H9 (cell line): ENCODE measurements around the gene OGFOD1. TPM values are rescaled to one million over a fixed set of nuclear protein-coding genes. Genes with fewer than 3 reads are reported as not detected.

Source experiments
- DNase-seq: peaks from one replicate; pipeline ENCODE4 v3.0.0-alpha.2; 2017
- H2AFZ ChIP-seq: one replicate; pipeline ENCODE4 v1.6.1; 2013; ENCODE audit warnings: mild to moderate bottlenecking, low read length, control low read depth, moderate library complexity
- H2AK5ac ChIP-seq: 2 replicates; pipeline ENCODE4 v1.6.1; 2013; ENCODE audit warnings: low read length, control low read depth, mixed read lengths; ENCODE audit not compliant: insufficient read length
- H2BK120ac ChIP-seq: one replicate; pipeline ENCODE4 v1.6.1; 2013; ENCODE audit warnings: low read depth, mild to moderate bottlenecking, low read length, control low read depth, inconsistent platforms; ENCODE audit not compliant: poor library complexity, severe bottlenecking
- H2BK12ac ChIP-seq: 2 replicates; pipeline ENCODE4 v1.6.1; 2013; ENCODE audit warnings: low read length, control low read depth, mixed read lengths, low read depth; ENCODE audit not compliant: insufficient read length
- H2BK15ac ChIP-seq: 2 replicates; pipeline ENCODE4 v1.6.1; 2013; ENCODE audit warnings: low read depth, low read length, control low read depth
- H2BK20ac ChIP-seq: one replicate; pipeline ENCODE4 v1.6.1; 2013; ENCODE audit warnings: low read depth, mild to moderate bottlenecking, low read length, control low read depth, inconsistent platforms; ENCODE audit not compliant: poor library complexity, severe bottlenecking
- H2BK5ac ChIP-seq: 2 replicates; pipeline ENCODE4 v1.6.1; 2013; ENCODE audit warnings: low read length, control low read depth, mixed read lengths; ENCODE audit not compliant: insufficient read length
- H3K14ac ChIP-seq: 2 replicates; pipeline ENCODE4 v1.6.1; 2013; ENCODE audit warnings: low read length, control low read depth; ENCODE audit not compliant: insufficient read depth
- H3K18ac ChIP-seq: 2 replicates; pipeline ENCODE4 v1.6.1; 2013; ENCODE audit warnings: low read depth, mild to moderate bottlenecking, mixed read lengths, low read length, control low read depth; ENCODE audit not compliant: insufficient read length
- H3K23ac ChIP-seq: 2 replicates; pipeline ENCODE4 v1.6.1; 2013; ENCODE audit warnings: low read length, control low read depth, mixed read lengths, low read depth; ENCODE audit not compliant: insufficient read length
- H3K23me2 ChIP-seq: 2 replicates; pipeline ENCODE4 v1.6.1; 2013; ENCODE audit warnings: low read depth, mild to moderate bottlenecking, mixed read lengths, low read length, control low read depth; ENCODE audit not compliant: insufficient read length, poor library complexity, severe bottlenecking
- H3K27ac ChIP-seq: 2 replicates; pipeline ENCODE4 v1.5.1; 2013; ENCODE audit warnings: low read length, control low read depth, mixed read lengths, low read depth; ENCODE audit not compliant: insufficient read length
- H3K27me3 ChIP-seq: 2 replicates; pipeline ENCODE4 v1.6.1; 2013; ENCODE audit warnings: low read length, control low read depth, inconsistent platforms; ENCODE audit not compliant: insufficient read depth
- H3K4ac ChIP-seq: 2 replicates; pipeline ENCODE4 v1.6.1; 2013; ENCODE audit warnings: low read depth, mild to moderate bottlenecking, control low read depth, inconsistent platforms, low read length, moderate library complexity
- H3K4me1 ChIP-seq: 2 replicates; pipeline ENCODE4 v1.6.1; 2013; ENCODE audit warnings: low read length, control low read depth, inconsistent platforms; ENCODE audit not compliant: insufficient read depth
- H3K4me2 ChIP-seq: 2 replicates; pipeline ENCODE4 v1.6.1; 2013; ENCODE audit warnings: low read length, control low read depth, mixed read lengths; ENCODE audit not compliant: insufficient read length, insufficient read depth
- H3K56ac ChIP-seq: 2 replicates; pipeline ENCODE4 v1.6.1; 2013; ENCODE audit warnings: low read depth, mild to moderate bottlenecking, mixed read lengths, low read length, control low read depth; ENCODE audit not compliant: insufficient read length
- H3K79me1 ChIP-seq: 2 replicates; pipeline ENCODE4 v1.6.1; 2013; ENCODE audit warnings: low read depth, mild to moderate bottlenecking, moderate library complexity, low read length, control low read depth, inconsistent platforms; ENCODE audit not compliant: insufficient read depth, poor library complexity, severe bottlenecking
- H3K79me2 ChIP-seq: 2 replicates; pipeline ENCODE4 v1.6.1; 2013; ENCODE audit warnings: low read length, control low read depth, inconsistent platforms; ENCODE audit not compliant: insufficient read depth
- H3K9ac ChIP-seq: 2 replicates; pipeline ENCODE4 v1.6.1; 2013; ENCODE audit warnings: low read length, control low read depth, mixed read lengths; ENCODE audit not compliant: insufficient read length; ENCODE audit errors: extremely low read depth
- H3K9me3 ChIP-seq: one replicate; pipeline ENCODE4 v1.6.1; 2013; ENCODE audit warnings: low read depth, low read length, inconsistent platforms; ENCODE audit not compliant: control insufficient read depth
- H3T11ph ChIP-seq: one replicate; pipeline ENCODE4 v1.6.1; 2013; ENCODE audit warnings: mild to moderate bottlenecking, low read length, control low read depth, inconsistent platforms
- H4K20me1 ChIP-seq: one replicate; pipeline ENCODE4 v1.6.1; 2013; ENCODE audit not compliant: control insufficient read depth, insufficient read length, insufficient read depth
- H4K5ac ChIP-seq: 2 replicates; pipeline ENCODE4 v1.6.1; 2013; ENCODE audit warnings: low read depth, mild to moderate bottlenecking, mixed read lengths, low read length, control low read depth; ENCODE audit not compliant: insufficient read length
- H4K8ac ChIP-seq: replicated peaks from 2 replicates; pipeline ENCODE4 v1.6.1; 2013; ENCODE audit warnings: low read length, control low read depth, mixed read lengths, low read depth; ENCODE audit not compliant: insufficient read length
- H4K91ac ChIP-seq: 2 replicates; pipeline ENCODE4 v1.6.1; 2013; ENCODE audit warnings: low read depth, mild to moderate bottlenecking, moderate library complexity, mixed read lengths, low read length, control low read depth; ENCODE audit not compliant: insufficient read length
- H3K27ac Mint-ChIP-seq, 3 experiments: 2 replicates in 2 of 3; 3 replicates in 1 of 3; pipeline ENCODE4 v1.8.0; 2020 to 2021; ENCODE audit warnings: mixed read lengths in 3 of 3, mild to moderate bottlenecking in 1 of 3, moderate library complexity in 1 of 3
- H3K27me3 Mint-ChIP-seq: 2 replicates; pipeline ENCODE4 v1.8.0; 2021; ENCODE audit warnings: low read depth, mild to moderate bottlenecking, moderate library complexity, mixed read lengths
- H3K36me3 Mint-ChIP-seq, 3 experiments: 2 replicates in 2 of 3; 3 replicates in 1 of 3; pipeline ENCODE4 v1.8.0; 2020 to 2021; ENCODE audit warnings: low read depth in 3 of 3, mixed read lengths in 3 of 3; ENCODE audit not compliant: insufficient read depth in 1 of 3
- H3K4me1 Mint-ChIP-seq, 2 experiments: 2 replicates each; pipeline ENCODE4 v1.8.0; 2020; ENCODE audit warnings: mixed read lengths in 2 of 2
- H3K4me3 Mint-ChIP-seq, 2 experiments: 2 replicates in 1 of 2; 3 replicates in 1 of 2; pipeline ENCODE4 v1.8.0; 2020 to 2021; ENCODE audit warnings: mild to moderate bottlenecking in 2 of 2, mixed read lengths in 2 of 2, moderate library complexity in 1 of 2
- H3K9me3 Mint-ChIP-seq, 2 experiments: 2 replicates in 1 of 2; 3 replicates in 1 of 2; pipeline ENCODE4 v1.8.0; 2020; ENCODE audit warnings: mild to moderate bottlenecking in 2 of 2, mixed read lengths in 2 of 2, moderate library complexity in 1 of 2
- CTCF ChIP-seq: fragments of 200-600 bp; sonication (generic); conservative IDR thresholded peaks from 3 replicates; pipeline ENCODE4 v1.8.0; 2021; ENCODE audit warnings: antibody characterized with exemption, mild to moderate bottlenecking
- WGBS: extraction: QIAGEN DNeasy Blood & Tissue Kit; methylation state at CpG from one replicate; pipeline ENCODE4 v1.1.7; 2013; ENCODE audit warnings: missing lambda C conversion rate, low lambda C conversion rate, mixed read lengths; ENCODE audit not compliant: insufficient read length; ENCODE audit errors: extremely low coverage; 5-methylcytosine and 5-hydroxymethylcytosine counted together
- total RNA-seq: library from RNA; stranded (reverse); gene quantifications from 2 replicates; pipeline ENCODE4 v1.2.1, GENCODE V29; 2021

OGFOD1 gene
- total RNA-seq, 1 experiment from 2014 or later: 66.5 TPM

GRCh38 chr16:56409195-56409594 lies 42.2 kb upstream of the OGFOD1 start:
- no peaks in the 10 kb centered on the region; the same call in 1 of the 2 replicates for H3K27me3 ChIP-seq
- H2AFZ ChIP-seq: no peak overlapping the region
- H2BK12ac ChIP-seq: no peak overlapping the region
- no peak overlapping the region for H3K23ac ChIP-seq
- Mint-ChIP-seq H3K27ac (peak overlapping the region in 2 of 3 experiments; percentile 22 to 49; a peak in 1 of 7 replicates), H3K9me3 (no peaks in the 10 kb centered on the region; a peak in 2 of 5 replicates), H3K27me3 (no peaks in the 10 kb centered on the region), H3K4me1 (peaks cover 0 to 3% of the 10 kb centered on the region in 2 experiments; a peak in 2 of 4 replicates), H3K4me3 (no peak overlapping the region), H3K36me3 (peaks cover 15 to 51% (median 40%) of the 10 kb centered on the region in 3 experiments)
- H3K18ac ChIP-seq: no peak overlapping the region
- no peak overlapping the region for H3K27ac ChIP-seq
- no peak overlapping the region for H2BK20ac ChIP-seq
- H3K23me2 ChIP-seq: no peaks in the 10 kb centered on the region
- no peak for DNase-seq
- no peak overlapping the region for H4K8ac ChIP-seq
- no peak overlapping the region for H3K56ac ChIP-seq
- no peak overlapping the region for H4K5ac ChIP-seq
- H4K20me1 ChIP-seq: no peaks in the 10 kb centered on the region
- H3K9me3 ChIP-seq: no peaks in the 10 kb centered on the region
- H4K91ac ChIP-seq: no peak overlapping the region
- no peaks in the 10 kb centered on the region for H3K79me1 ChIP-seq
- no peak overlapping the region for H3K14ac ChIP-seq
- H3K4ac ChIP-seq: no peak overlapping the region
- H3K4me2 ChIP-seq: no peak overlapping the region
- H3K9ac ChIP-seq: no peak overlapping the region
- no CpG with 5 or more reads among the region's 4 CpGs for WGBS
- H2AK5ac ChIP-seq: no peak overlapping the region
- peaks cover 3% of the 10 kb centered on the region; the same call in 1 of the 2 replicates for H3K4me1 ChIP-seq
- no peak overlapping the region for H2BK15ac ChIP-seq
- no peak overlapping the region for H3T11ph ChIP-seq
- no peak overlapping the region for H2BK120ac ChIP-seq
- H2BK5ac ChIP-seq: no peak overlapping the region
- H3K79me2 ChIP-seq: no peaks in the 10 kb centered on the region
- no peak for TF ChIP-seq CTCF
